Activated CD4-positive, CD25-positive, alpha-beta regulatory T cell treated with anti-CD3 and anti-CD28 coated beads, Interleukin-2, amount 50 U/mL, for 16 hours (primary cell): Measurements from ENCODE around the gene VEPH1.

ENCODE experiments used
- DNase-seq: peaks from one replicate; pipeline ENCODE4 v3.0.0-alpha.2; 2020; ENCODE audit warnings: low read depth, low spot score

The VEPH1 gene

DNA sequence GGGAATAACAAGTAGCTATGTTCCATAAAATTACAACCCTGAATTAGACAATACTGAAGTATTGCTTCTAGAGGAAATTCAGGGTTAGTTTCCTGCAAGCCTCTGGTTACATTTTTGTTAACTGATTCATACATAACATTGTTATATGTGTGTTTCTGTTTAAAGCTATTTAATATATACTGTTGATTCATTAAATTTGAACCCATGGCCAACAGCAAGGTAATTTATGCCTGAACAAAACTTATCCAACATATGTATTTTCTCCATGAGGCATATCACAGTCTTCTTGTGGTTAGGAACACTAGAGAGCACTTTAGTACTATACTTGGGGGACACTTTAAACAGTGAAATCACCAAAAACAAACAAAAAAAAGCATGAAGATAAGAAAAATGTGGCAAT, 114.2 kb downstream of the VEPH1 start:
- DNase-seq: no peak

DNA sequence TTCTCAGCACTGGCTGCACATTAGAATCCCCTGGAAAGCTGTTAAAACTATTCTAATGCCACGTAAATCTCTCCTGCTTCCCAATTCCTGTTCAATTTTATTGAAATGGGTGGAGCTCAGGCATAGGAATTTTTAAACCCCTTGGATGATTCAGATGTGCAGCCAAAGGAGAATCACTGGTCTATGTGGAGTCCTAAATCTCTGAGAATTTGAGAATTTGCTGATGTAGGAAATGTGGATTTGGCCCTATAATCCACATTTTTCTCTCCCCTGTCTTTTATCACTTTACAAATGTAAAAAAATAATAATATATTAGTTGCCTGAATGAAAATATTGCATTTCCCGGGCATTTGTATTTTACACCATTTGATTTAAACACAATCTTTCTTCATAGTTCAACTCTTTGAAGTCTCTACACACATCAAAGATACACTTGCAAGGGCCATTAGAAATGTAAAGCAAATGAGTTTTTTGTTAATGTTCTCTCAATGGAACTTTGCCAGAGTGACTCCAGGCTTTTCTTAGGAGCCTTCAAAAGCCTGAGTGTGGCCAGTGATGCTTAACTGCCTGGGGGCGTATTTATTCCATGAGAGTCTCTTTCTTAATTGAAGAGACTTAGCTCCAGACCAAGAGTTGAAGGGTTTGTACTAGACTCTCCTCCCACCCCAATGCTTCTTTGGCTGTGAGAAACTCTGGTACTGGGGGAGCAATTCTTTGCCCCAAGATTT, 115.3 kb downstream of the VEPH1 start:
- no peak for DNase-seq

DNA sequence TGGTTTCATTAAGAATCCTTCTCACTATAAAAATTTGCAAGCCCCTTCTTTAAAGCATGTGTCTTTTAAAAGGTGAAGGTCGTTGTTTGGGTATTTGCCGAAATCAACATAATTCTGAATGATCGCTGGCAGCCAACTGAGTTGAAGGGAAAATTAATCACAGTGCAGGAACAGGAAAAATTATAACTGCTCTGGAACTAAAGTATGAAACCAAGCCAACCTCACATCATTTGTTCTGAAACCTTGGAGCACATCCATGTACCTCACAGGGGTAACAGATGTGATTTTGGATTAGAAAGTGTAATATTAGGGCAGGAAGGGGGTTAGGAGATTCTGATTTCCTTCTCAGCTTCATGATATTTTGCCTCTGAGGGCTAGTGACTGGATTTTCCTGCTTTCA, 118.7 kb downstream of the VEPH1 start:
- DNase-seq: no peak

DNA sequence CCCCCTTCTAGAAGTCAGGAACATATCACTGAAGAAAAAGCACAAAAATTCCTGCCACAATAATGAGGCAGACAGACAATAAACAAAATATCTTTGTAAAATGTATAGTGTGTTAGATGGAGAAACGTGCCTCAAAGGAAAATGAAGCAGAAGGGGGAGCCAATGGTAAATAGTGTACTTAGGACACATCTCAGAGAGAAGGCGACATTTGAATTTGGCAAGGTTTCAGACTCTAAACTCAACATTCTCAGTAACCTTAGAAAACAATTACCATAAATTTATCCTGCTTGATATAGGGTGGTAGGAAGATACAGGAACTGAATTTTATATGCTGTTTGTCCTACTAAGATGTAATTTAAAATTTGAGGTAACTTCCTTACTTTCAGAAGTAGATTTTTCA, 119.2 kb downstream of the VEPH1 start:
- no peak for DNase-seq

DNA sequence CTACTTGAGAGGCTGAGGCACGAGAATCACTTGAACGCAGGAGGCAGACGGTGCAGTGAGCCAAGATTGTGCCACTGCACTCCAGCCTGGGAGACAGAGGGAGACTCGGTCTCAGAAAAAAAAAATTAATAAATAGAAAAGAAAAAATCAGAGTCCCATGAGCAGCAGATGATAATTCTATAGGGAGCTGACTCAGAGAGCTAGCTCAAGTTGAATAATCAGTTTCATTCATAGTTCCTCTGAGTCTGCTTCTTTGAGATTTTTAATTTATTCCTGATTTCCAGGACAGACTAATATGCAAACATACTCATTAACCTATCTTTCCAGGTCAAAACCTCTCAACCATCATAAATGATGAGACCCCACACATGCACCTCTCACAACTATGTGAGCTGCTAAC, 121.6 kb downstream of the VEPH1 start:
- DNase-seq: no peak

DNA sequence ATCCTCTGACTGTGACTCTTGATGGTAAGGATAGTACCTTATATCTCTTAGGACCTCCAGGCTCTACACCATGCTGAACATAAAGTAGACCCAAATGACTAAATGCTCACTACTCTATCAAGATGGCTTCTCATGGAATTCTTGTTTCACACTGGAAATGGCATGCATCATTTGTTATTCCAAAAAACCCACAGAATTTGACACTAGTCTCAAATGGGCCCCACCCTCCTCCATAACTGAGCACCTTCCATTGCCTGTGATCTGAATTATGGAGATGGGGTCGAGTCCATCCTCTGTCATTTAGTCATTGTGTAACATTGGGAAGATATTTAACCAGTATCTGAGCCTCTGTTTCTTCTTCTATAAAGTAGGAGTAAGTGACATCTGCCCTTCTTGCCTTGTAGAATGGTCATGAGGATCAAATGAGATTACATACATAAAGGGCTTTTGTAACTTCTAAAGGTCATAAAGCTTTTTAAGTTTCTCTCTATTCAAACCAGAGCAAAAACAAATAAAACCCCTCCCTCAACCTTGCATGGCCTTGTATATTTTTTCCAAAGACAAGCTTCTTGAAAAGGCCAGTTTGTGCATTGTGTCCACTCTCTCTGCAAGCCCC, 123.6 kb downstream of the VEPH1 start:
- DNase-seq: no peak

DNA sequence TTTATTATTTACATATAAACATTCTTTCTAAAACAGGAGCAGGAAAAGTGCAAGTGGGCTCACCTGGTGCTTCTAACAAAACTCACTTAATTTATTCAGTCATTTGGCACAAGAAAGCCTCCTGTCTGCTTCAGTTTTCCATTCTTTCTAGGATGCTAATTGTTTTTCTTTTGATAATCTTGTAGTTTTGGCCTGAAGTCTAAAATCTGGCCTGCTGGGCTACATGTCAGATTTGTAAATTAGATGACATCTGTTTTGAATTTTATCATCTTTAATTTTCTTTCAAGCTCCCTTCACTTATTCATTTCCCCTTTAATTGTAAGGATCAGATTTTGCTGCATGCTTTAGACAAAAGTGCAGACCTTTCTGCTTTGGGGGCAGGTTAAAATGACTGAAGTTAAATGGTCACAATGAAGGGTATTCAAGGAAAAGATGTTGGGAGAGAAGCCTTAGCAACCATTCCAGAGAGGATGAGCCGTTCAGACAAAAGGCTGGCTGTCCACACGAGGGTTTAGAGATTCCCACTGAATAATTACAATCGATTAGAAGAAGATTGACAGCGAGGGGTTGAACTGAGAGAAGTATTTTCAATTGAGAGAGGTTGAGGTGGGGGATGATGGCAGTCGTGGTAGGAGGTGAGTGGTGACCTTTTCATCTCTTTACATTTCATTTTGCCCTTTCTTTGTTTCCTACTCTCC, 126.5 kb downstream of the VEPH1 start:
- DNase-seq: no peak

DNA sequence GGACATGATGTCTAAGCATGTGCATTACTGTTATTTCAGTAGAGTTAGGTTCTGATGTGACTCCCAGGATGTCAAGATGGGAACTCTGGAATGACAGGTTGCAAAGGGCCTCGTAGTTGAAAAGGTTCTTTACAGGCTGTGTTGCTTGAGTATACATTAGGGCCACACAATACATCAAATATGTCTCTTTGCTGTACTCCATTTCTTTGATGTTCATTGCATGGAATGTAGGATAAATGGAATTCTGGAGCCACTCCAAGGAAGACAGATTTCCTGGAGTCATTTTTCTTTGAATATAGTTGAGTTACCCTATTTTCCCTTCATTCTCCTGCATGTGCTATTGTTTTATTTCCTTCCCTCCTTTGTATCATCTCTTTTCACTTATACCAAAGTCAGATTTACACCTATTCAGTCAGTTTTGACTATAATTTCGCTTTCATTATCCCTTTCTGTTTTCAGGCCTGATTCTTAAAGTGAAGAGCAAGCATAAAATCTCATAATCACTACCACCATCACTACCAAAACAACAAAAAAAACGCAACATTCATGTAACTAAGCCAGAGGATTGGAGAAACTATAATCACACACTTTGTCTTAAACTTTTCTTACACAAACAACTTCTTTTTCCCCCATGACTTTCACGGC, 127.8 kb downstream of the VEPH1 start:
- DNase-seq: no peak

DNA sequence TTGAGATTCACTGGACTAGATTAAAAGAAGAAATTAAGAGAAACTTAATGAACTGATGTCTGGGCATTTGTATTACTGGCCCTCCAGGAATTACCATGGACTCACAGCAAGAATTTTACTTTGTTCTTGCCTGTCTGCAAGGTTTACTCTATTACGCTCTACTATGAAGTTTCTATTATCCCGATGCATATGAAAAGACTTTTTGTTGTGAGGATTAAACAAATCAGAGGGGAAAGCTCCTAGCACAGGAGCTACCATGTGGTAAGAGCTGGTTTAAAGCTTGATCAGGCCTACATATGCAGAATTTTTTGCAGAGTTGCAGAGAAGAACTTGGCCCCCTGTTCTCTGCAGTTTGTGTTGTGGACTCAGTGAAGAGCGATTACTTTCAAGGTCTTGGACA, 128.3 kb downstream of the VEPH1 start:
- DNase-seq: no peak

DNA sequence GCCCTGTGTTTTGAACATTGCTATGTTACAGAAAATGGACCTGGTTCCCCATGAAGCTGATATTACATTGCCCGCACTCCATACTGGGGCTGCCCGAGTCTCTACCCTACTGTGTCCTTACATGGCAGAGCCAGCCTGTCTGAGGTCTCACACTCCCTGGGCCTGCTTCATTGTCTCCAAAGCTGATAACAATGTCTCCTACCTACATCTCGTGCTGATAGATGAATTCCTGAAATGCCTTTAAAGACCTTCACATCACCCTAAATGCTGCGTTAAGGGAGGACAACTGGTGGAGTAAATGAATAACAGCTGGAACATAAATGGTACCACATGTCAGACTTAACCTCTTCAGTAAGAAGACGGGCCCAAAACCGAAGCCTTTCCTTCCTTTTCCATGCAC, 129.4 kb downstream of the VEPH1 start:
- DNase-seq: no peak

DNA sequence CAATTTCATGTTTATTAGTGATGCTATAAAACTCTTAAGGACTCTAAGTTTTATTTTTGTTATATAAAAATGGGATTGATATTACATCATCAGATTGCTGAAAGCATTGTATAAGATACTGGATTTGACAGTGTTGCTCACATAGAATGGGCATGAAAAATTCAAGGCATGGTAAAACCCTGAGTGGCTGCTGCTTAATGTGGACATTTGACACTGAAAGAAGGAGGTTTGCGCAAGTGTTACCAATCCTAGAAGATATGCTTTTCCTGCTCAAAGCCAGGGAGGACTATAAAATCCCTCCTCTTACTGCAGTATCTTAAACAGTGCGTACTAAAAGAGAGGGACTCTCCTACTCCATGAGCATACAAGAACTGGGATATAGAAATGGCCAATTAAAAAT, 132.3 kb downstream of the VEPH1 start:
- no peak for DNase-seq

DNA sequence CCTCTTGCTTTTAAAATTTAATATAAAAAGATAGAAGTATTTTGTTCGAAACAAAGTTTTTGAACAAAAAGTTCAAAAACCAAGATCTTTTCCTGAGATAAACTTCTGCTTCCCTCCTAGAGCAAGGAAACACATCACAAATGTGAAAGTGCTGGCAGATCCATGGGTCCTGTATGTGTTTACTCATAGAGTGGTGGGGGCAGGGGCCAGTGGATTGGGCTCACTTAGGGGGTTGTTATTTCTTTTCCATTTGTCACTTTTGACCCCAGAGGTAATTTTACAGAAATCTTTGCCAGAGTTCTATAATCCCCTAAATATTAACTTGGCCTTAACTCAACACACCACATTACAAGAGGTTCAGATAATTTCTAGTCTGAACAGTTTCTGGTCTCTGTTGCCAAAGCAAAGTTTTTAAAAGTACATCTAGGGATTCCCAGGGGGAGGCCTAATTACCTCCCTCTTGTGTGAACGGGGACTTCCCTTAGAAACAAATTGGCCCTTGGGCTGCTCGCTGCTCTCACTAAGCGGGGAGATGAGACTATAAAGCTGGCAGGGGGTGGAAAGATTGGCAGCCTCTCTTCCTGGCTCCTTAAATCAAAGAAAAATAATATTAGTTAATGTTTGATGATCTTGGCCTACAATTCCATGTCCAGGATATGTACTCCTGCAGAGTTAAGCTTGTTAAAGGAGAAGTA, 133.3 kb downstream of the VEPH1 start:
- DNase-seq: no peak

DNA sequence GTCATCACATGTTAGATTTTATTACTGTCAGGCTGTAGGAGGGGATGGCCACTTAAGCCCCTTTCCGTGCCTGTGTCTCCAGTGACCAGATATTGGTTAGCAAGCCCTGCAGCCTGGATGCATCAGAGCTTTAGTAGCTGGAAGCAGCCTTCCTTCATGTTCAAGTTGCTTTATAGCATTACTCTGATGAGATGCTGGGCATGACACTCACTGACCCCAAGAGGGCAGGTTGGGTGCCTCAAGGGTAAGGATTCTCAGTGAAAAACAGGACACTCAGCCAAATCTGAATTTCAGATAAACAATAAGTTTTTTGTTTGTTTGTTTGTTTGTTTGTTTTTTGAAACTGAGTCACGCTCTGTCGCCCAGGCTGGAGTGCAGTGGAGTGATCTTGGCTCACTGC, 135.0 kb downstream of the VEPH1 start:
- no peak for DNase-seq

DNA sequence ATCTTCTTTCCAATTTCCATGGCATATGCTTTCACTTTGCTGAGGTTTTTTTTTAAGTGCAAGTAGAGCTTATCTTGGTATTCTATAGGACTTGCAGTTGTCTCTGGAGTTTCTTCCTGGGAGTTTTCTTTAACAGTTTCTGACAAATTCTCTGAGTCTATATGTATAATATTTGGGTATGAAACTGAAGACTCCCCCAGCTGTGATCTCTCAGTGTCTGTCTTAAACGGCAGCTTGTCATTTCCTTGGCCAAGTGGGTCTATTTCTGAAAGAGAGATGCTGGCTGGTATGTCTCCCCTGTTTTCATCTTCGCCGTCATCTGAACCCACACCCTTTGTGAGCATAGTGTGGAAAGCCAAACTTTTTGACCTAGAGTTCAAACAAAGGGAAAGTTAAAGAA, 139.8 kb downstream of the VEPH1 start:
- no peak for DNase-seq

DNA sequence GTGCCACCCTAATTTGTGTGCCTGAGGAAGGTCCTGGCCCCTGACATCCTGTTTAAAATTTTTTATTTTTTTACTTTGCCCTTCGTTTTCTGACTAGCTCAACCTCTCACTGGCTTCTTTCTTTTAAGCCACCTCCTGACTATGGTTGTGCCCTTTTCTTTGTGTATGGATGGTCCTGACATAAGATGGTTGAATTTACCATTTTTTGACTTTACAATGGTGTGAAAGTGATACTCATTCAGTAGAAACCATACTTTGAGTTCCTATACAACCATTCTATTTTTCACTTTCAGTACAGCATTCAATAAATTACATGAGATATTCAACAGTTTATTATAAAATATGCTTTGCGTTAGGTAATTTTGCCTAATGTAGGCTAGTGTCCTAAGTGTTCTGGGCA, 140.9 kb downstream of the VEPH1 start:
- no peak for DNase-seq

DNA sequence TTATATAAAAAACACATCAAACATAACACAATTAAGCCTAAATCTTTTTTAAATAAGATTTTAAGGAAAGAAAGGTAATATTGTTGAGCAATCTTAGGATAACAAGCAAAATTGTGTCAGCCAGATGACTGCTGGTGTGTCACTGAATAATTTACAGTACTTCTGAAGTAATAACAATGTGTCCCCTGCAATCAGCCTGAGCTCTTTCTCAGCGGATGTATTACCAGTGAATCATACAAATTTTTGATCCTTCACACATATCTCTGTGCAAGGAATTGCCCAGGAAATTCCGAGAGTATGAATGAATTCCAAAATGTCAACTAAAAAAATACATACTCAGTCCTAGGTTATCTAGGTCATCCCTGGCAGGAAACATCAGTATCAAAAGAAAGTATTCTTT, 143.2 kb downstream of the VEPH1 start:
- DNase-seq: no peak

DNA sequence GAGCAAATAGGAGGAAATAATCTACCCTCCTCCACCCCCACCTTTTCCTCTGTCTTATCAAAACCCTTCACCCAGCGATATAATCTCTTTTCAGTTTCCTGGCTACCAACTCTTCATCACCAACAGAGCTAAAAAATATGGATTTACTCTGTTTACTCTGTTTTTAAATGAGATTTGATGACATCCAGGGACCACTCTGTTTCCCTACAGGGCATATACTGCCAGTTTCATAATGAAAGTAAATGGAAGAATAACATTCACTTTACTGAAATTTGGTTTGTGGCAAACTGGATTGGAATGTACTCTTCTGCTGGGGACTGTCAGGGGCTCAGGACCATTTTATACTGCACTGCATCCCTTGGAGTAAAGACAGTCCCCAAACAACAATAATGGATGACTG, 146.7 kb downstream of the VEPH1 start:
- no peak for DNase-seq

DNA sequence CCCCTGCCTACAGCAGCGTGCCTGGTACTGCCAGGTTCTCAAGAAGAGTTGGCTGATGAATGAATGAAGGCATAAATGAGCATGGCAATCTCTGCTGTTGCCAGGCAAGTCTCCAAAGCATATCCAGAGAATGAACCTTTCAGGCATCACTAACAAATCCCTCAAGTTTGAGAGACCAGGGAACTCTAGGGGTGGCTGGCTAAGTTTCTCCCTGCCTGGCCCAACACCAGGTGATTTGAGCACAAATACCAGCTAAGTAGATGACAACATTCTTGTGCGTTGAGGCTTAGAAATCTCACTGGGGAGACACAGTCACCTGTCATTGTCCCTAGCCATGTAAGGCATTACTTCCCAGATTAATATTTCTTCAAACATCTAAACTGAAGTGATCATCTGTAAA, 147.9 kb downstream of the VEPH1 start:
- no peak for DNase-seq

DNA sequence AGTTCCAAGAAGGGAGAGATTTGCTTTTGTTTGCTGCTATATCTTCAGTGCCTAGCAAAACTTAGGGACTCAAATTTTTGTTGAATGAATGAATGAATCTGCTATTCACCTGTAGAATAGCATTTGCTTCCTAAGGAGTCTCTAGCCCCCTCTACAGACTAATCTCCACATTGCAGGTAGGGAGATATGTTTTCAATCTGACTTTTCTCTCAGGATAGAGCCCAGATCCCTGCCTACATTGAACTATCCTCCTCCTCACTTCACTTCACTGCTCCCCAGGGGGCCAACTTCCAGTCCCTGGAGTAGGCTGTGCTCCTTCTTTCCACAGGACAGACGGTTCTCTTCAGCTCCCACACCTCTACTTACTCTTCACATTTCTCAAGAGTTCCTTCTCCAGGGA, 148.5 kb downstream of the VEPH1 start:
- DNase-seq: no peak

DNA sequence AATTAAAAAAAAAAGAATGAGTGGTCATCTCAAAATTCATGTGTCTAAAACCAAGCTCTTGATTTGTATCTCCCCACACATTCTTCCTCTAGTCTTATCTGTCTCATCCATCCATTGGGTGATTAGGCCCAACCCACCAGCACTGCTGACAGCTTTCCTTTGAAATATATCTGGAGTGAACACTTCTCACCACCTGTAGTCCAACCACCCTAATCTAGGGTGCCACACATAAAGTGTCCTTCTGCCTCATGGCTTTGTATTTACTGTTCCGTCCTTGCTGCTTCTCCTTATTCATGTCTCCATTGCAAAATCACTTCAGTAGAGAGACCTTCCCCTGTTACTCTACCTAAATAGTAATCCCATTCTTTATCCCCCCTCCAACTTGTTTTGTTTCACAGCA, 149.0 kb downstream of the VEPH1 start:
- no peak for DNase-seq

DNA sequence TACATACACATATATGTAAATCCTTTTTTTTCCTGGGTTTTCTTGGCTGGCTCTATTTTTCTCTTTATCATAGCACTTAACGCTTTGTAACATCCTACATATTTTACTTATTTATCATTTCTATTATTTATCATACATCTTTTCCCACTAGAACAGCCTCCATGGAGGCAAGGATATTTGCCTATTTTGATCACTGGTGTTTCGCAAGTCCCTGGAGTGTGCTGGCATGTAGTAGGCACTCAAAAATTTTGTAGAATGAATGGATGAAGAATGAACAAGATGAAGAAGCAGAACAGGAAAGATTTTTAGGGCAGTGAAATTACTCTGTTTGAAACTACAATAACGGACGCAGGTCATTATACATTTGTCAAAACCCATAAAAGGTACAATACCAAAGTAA, 149.6 kb downstream of the VEPH1 start:
- DNase-seq: no peak

DNA sequence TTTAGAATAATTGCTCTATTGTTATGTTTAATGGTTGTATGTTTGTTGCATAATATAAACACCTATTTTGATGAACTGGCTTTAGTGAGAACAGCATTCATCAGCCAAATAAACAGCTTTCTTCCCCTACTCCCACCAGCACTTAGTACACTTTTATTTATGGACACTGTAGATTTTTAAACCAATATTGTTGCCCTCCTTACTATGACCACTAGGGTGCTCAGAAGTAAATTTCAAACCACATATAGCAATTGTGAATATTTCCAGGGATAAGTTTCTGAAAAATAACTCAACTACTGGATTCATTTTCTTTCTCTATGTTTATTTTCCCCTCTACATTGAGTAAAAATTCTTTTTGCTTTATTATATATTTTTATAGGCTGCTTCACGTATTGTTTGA, 151.2 kb downstream of the VEPH1 start:
- no peak for DNase-seq
